ENCODE results near the gene EID3.

Gene EID3

GRCh38 chr12:104353012-104353981 is 49.8 kb downstream of the EID3 start:
- H3K27ac ChIP-seq, result no peak overlapping the region
- no peak overlapping the region for H3K9ac ChIP-seq
- TF ChIP-seq CTCF (conservative IDR thresholded peaks at IDR 0.05; ENCODE audit: low read depth, low read length), result no peak
- H2AFZ ChIP-seq (ENCODE audit: low read depth), result no peak overlapping the region
- H3K36me3 ChIP-seq (ENCODE audit: insufficient read depth), result no peaks in the 10 kb centered on the region
- H3K27me3 ChIP-seq (ENCODE audit: insufficient read depth, low read depth), result no peaks in the 10 kb centered on the region
- no peak overlapping the region for H3K4me3 ChIP-seq (IDR thresholded peaks at IDR 0.05; ENCODE audit: insufficient read depth, low read depth, low read length)
- no peaks in the 10 kb centered on the region for H4K20me1 ChIP-seq (ENCODE audit: insufficient read depth)
- no peaks in the 10 kb centered on the region for H3K79me2 ChIP-seq (ENCODE audit: insufficient read depth, low read depth)
- no peak overlapping the region for H3K4me2 ChIP-seq
- H3K4me1 ChIP-seq (ENCODE audit: low read depth, poor library complexity, severe bottlenecking), result no peaks in the 10 kb centered on the region

- no peak overlapping the region for H3K27ac ChIP-seq
- H3K36me3 ChIP-seq (ENCODE audit: insufficient read depth), result no peaks in the 10 kb centered on the region
- H3K27me3 ChIP-seq (ENCODE audit: insufficient read depth, low read depth), result no peaks in the 10 kb centered on the region
- no peak overlapping the region for H3K4me2 ChIP-seq
- H3K4me1 ChIP-seq (ENCODE audit: low read depth, poor library complexity, severe bottlenecking), result no peaks in the 10 kb centered on the region
- H3K79me2 ChIP-seq (ENCODE audit: insufficient read depth, low read depth), result no peaks in the 10 kb centered on the region
- H4K20me1 ChIP-seq (ENCODE audit: insufficient read depth), result no peaks in the 10 kb centered on the region
- no peak overlapping the region for H3K4me3 ChIP-seq (IDR thresholded peaks at IDR 0.05; ENCODE audit: insufficient read depth, low read depth, low read length)
- no peak overlapping the region for H3K9ac ChIP-seq
- no peak for TF ChIP-seq CTCF (conservative IDR thresholded peaks at IDR 0.05; ENCODE audit: low read depth, low read length)
- H2AFZ ChIP-seq (ENCODE audit: low read depth), result no peak overlapping the region
These were observed 50.8 kb downstream of the EID3 start for GRCh38 chr12:104354167-104354867.

Measured in KMS-11 (cell line).